ENCODE data around the gene ST3GAL3. TPM values are rescaled to one million over a fixed set of nuclear protein-coding genes. Genes with fewer than 3 reads are reported as not detected.

ST3GAL3 gene
- total and polyA plus RNA-seq, 2 of the 13 experiments (the other 11 are each of a cell fraction or from before 2014, with no cell fraction given): 5.1 to 8.1 TPM

DNA sequence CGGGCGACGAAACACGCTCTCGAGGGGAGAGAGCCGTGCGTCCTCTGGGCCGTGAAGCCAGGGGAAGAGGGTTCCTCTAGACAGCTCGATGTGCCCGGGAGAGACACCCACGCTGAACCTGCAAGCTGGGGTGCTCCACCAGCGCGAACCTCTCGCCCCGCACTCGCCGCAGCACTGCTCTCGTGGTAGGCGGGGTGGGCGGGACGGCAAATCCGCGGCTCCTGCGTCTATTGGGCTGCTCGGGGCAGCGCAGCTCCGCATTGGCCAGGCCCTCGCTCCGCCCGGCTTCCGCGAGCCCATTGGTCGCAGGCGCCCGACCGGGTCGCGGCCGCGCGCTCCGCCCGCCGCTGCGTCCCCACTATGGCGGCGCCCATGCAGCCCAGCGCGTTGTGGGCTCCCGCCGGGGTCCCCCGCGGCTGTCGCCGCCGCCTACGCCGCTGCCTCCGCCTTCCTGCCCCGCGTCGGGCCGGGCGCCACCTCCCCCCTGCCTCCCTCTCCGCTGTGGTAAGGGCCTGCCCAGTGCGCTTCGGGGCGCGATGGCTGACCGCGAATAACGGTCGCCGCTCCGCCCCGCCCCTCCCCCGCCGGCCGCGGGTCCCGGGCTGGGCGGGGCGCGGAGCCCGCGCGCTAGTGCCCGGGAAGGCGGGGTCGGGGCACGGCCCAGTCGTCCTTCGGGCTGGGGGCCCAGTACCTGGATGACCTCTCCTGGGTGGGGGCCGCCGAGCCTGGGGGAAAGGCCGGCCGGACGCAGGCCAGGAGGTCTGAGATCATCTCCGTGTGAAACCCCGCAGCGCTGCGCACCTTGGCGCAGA, at the start of gene ST3GAL3 (continued):
- TF ChIP-seq, protein P1, sequence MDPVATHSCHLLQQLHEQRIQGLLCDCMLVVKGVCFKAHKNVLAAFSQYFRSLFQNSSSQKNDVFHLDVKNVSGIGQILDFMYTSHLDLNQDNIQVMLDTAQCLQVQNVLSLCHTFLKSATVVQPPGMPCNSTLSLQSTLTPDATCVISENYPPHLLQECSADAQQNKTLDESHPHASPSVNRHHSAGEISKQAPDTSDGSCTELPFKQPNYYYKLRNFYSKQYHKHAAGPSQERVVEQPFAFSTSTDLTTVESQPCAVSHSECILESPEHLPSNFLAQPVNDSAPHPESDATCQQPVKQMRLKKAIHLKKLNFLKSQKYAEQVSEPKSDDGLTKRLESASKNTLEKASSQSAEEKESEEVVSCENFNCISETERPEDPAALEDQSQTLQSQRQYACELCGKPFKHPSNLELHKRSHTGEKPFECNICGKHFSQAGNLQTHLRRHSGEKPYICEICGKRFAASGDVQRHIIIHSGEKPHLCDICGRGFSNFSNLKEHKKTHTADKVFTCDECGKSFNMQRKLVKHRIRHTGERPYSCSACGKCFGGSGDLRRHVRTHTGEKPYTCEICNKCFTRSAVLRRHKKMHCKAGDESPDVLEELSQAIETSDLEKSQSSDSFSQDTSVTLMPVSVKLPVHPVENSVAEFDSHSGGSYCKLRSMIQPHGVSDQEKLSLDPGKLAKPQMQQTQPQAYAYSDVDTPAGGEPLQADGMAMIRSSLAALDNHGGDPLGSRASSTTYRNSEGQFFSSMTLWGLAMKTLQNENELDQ (CRISPR knock-in tag; IDR thresholded peaks at IDR 0.05; ENCODE audit: borderline replicate concordance): no peak
- no peak; the same call in 1 of the 2 replicates for TF ChIP-seq HMG20B (CRISPR knock-in tag; conservative IDR thresholded peaks at IDR 0.05)
- no peak for TF ChIP-seq SOX13 (IDR thresholded peaks at IDR 0.05)
- peak in 1 of 2 experiments; percentile 32; a peak in 1 of 4 replicates for TF ChIP-seq SOX13 (CRISPR knock-in tag; conservative IDR thresholded peaks at IDR 0.05 in 1 of 2, IDR thresholded peaks at IDR 0.05 in 1 of 2)
- no peak for TF ChIP-seq ZNF335 (CRISPR knock-in tag; IDR thresholded peaks at IDR 0.05)
- TF ChIP-seq, protein P2, sequence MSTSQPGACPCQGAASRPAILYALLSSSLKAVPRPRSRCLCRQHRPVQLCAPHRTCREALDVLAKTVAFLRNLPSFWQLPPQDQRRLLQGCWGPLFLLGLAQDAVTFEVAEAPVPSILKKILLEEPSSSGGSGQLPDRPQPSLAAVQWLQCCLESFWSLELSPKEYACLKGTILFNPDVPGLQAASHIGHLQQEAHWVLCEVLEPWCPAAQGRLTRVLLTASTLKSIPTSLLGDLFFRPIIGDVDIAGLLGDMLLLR (CRISPR knock-in tag; IDR thresholded peaks at IDR 0.05): peak; percentile 56
- TF ChIP-seq ZSCAN25 (CRISPR knock-in tag; IDR thresholded peaks at IDR 0.05): peak; percentile 65; the same call in 1 of the 2 replicates
- TF ChIP-seq HNF4G (IDR thresholded peaks at IDR 0.05; ENCODE audit: borderline replicate concordance, low read depth, low read length): no peak
- TF ChIP-seq HNF4G (CRISPR knock-in tag; IDR thresholded peaks at IDR 0.05; ENCODE audit: borderline replicate concordance, low read depth): 0 out of 2 replicates have a peak, but pooled peaks have one; percentile 58
- TF ChIP-seq, protein P3, sequence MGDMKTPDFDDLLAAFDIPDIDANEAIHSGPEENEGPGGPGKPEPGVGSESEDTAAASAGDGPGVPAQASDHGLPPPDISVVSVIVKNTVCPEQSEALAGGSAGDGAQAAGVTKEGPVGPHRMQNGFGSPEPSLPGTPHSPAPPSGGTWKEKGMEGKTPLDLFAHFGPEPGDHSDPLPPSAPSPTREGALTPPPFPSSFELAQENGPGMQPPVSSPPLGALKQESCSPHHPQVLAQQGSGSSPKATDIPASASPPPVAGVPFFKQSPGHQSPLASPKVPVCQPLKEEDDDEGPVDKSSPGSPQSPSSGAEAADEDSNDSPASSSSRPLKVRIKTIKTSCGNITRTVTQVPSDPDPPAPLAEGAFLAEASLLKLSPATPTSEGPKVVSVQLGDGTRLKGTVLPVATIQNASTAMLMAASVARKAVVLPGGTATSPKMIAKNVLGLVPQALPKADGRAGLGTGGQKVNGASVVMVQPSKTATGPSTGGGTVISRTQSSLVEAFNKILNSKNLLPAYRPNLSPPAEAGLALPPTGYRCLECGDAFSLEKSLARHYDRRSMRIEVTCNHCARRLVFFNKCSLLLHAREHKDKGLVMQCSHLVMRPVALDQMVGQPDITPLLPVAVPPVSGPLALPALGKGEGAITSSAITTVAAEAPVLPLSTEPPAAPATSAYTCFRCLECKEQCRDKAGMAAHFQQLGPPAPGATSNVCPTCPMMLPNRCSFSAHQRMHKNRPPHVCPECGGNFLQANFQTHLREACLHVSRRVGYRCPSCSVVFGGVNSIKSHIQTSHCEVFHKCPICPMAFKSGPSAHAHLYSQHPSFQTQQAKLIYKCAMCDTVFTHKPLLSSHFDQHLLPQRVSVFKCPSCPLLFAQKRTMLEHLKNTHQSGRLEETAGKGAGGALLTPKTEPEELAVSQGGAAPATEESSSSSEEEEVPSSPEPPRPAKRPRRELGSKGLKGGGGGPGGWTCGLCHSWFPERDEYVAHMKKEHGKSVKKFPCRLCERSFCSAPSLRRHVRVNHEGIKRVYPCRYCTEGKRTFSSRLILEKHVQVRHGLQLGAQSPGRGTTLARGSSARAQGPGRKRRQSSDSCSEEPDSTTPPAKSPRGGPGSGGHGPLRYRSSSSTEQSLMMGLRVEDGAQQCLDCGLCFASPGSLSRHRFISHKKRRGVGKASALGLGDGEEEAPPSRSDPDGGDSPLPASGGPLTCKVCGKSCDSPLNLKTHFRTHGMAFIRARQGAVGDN (CRISPR knock-in tag; IDR thresholded peaks at IDR 0.05): peak; percentile 88
- TF ChIP-seq, protein P4, sequence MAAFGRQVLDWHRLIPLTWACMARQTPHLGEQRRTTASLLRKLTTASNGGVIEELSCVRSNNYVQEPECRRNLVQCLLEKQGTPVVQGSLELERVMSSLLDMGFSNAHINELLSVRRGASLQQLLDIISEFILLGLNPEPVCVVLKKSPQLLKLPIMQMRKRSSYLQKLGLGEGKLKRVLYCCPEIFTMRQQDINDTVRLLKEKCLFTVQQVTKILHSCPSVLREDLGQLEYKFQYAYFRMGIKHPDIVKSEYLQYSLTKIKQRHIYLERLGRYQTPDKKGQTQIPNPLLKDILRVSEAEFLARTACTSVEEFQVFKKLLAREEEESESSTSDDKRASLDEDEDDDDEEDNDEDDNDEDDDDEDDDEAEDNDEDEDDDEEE (CRISPR knock-in tag; IDR thresholded peaks at IDR 0.05): 0 out of 2 replicates have a peak, but pooled peaks have one; percentile 76
- TF ChIP-seq POLR2AphosphoS2 (IDR thresholded peaks at IDR 0.05; ENCODE audit: low read depth, low read length): 0 out of 2 replicates have a peak, but pooled peaks have one; percentile 42
- TF ChIP-seq PHF5A (CRISPR knock-in tag; IDR thresholded peaks at IDR 0.05; ENCODE audit: low read depth, unreplicated experiment): no peak
- TF ChIP-seq ZNF660 (CRISPR knock-in tag; IDR thresholded peaks at IDR 0.05; ENCODE audit: borderline replicate concordance, low read depth): no peak
- peak; percentile 74; the same call in 1 of the 2 replicates for TF ChIP-seq ZNF558 (CRISPR knock-in tag; IDR thresholded peaks at IDR 0.05; ENCODE audit: borderline replicate concordance)
- TF ChIP-seq NFE2L1 (CRISPR knock-in tag; IDR thresholded peaks at IDR 0.05; ENCODE audit: borderline replicate concordance): no peak
- TF ChIP-seq, protein P5, sequence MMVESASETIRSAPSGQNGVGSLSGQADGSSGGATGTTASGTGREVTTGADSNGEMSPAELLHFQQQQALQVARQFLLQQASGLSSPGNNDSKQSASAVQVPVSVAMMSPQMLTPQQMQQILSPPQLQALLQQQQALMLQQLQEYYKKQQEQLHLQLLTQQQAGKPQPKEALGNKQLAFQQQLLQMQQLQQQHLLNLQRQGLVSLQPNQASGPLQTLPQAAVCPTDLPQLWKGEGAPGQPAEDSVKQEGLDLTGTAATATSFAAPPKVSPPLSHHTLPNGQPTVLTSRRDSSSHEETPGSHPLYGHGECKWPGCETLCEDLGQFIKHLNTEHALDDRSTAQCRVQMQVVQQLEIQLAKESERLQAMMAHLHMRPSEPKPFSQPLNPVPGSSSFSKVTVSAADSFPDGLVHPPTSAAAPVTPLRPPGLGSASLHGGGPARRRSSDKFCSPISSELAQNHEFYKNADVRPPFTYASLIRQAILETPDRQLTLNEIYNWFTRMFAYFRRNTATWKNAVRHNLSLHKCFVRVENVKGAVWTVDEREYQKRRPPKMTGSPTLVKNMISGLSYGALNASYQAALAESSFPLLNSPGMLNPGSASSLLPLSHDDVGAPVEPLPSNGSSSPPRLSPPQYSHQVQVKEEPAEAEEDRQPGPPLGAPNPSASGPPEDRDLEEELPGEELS (CRISPR knock-in tag; IDR thresholded peaks at IDR 0.05): no peak
- no peak for TF ChIP-seq RORA (CRISPR knock-in tag; IDR thresholded peaks at IDR 0.05)

Measured in HepG2 (cell line).